IPS-NIHi7 (cell line): Measurements from ENCODE around the gene CNN2.

Experiments used
- DNase-seq: peaks from one replicate; pipeline ENCODE4 v3.0.0; 2012; ENCODE audit warnings: mixed read lengths; ENCODE audit errors: extremely low spot score

The CNN2 gene

DNA sequence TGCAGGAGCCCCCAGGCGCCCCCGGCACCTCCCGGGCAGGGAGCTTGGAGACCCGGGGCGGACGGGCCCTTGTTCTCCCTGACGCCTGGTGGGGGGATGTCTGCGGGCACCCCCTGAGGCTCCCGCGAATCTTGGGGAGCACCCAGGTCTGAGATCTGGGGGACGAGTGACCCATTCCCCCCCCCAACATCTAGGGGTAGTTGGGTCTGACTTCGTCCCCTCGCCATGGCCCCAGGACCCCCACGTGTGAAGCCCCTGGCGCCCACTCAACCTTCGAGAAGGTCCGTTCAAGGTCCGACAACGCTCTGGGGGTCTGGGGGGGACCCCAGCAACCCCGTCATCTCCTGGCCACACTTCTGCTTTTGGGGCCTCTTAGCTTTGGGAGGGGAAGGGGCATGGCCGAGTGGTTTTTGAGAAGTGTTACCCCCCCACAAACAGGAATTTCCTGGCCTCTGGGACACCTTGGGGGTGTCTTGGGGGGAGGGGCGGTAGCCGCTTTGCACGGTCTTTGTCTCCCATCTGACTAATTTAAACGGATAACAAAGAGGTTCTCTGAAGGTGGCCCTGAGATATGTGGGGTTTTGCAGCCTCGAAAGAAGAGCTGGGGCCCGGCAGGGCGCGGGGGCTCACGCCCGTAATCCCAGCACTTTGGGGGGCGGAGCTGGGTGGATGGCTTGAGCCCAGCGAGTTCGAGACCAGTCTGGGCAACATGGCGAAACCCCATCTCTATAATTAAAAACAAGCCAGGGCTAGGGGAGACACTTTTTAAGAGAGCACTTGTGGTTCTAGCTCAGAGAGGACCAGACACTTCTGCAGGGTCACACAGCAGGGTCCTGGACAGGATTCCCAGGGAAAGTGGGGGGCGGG lies 608 bp downstream of the CNN2 start:
- no peak for DNase-seq

DNA sequence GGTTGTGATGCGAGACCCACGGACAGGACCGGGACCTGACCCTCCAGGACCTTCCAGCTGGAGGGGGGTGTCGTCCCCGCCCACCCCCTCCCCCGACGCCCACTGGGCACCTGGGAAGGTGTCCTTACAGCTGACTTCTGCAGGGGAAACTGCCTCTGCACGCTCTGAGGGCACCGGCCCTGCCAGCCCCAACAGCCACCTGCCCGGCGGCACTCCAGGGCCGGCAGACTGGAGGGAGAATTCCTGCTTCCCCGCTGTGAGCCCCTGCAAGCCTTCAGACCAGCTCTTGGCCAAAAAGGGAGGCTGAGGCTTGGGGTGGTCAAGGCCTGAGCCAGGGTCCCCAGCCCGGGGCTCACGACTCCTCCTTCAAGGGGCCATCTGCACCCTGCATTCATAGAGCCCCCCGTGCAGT lies 1.2 kb downstream of the CNN2 start:
- DNase-seq = no peak

DNA sequence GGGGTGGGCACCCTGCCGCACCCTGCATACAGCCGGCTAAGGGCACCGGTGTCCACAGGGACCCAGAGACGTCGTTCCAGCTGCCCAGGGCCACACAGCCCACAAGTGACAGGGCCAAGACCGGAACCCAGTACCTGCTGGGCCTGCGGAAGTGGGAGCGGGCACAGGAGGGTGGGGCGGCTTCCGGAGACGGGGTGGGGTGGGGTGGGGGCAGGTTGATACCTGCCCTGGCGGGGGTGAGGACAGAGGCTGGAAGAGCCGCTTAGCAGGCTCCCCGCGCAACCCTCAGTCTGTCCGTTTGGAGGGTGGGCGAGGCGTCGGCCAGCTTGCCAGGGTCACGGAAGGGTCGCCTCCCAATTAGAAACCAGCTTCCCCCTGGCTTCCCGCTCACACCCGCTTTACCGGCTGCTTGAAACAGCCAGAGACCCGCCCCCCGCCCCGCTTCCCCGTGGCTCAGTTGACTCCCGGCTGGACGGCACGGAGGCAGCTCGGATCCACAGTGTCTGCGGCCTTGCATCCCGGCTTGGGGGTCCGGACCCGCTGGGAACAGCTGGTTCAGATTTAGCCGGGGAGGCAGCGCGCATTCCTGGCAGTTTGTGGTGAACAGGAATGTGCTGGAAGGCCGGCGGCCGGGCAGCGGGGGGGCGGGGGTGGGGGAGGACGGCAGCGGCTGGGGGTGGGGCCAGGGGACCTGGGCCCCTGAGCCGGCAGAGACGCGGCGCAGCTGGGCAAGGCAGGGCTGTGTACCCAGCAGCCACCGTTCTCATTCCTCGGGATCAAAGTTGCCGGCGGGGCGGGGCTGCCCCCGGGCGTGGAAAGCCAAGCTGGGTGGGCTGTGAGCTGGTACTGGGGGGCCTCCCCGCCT lies 1.9 kb downstream of the CNN2 start:
- peak; percentile 73 for DNase-seq

DNA sequence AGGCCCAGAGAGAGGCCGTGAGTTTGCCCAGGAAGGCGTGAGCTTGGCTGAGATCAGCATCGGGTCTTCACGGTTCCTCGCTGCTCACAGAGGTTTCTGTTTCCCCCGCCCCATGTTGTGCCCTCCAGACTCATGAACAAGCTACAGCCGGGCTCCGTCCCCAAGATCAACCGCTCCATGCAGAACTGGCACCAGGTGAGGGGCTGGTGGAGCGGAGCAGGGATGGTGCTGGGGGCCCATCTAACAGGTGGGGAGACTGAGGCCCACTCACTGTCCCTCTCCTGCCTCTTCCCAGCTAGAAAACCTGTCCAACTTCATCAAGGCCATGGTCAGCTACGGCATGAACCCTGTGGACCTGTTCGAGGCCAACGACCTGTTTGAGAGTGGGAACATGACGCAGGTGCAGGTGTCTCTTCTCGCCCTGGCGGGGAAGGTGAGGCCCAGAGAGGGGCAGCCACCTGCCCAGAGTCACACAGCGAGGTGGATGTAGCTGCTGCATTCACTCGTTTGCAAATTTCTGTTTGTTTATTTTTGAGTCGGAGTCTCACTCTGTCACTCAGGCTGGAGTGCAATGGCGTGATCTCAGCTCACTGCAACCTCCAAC lies 6.0 kb downstream of the CNN2 start:
- no peak for DNase-seq

DNA sequence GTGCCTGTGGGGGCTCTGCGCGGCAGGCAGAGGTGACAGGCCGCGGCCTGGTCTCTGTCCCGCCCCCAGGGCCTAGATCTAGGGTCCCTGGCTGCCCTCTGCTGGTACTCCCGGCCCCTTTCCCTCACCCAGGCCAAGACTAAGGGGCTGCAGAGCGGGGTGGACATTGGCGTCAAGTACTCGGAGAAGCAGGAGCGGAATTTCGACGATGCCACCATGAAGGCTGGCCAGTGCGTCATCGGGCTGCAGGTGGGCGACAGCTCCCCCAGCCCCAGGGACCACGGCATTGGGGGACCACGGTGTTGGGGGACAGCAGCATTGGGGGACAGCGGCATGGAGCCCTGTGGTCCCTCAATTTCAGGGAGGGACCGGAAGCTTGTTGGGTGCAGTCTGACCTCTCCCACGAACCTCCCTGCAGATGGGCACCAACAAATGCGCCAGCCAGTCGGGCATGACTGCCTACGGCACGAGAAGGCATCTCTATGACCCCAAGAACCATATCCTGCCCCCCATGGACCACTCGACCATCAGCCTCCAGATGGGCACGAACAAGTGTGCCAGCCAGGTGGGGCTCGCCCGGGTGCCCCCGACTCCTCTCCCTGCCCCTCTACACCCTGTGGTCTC lies 9.7 kb downstream of the CNN2 start:
- DNase-seq = no peak

DNA sequence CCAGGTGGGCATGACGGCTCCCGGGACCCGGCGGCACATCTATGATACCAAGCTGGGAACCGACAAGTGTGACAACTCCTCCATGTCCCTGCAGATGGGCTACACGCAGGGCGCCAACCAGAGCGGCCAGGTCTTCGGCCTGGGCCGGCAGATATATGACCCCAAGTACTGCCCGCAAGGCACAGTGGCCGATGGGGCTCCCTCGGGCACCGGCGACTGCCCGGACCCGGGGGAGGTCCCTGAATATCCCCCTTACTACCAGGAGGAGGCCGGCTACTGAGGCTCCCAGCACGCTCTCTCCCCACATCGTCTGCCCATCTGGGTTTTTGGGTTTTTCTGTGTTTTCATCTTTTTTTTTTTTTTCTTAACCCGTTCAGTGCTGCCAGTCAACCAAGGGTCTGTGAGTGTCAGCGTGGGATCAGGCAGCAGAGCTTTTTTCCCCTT lies 11.2 kb downstream of the CNN2 start:
- no peak for DNase-seq

DNA sequence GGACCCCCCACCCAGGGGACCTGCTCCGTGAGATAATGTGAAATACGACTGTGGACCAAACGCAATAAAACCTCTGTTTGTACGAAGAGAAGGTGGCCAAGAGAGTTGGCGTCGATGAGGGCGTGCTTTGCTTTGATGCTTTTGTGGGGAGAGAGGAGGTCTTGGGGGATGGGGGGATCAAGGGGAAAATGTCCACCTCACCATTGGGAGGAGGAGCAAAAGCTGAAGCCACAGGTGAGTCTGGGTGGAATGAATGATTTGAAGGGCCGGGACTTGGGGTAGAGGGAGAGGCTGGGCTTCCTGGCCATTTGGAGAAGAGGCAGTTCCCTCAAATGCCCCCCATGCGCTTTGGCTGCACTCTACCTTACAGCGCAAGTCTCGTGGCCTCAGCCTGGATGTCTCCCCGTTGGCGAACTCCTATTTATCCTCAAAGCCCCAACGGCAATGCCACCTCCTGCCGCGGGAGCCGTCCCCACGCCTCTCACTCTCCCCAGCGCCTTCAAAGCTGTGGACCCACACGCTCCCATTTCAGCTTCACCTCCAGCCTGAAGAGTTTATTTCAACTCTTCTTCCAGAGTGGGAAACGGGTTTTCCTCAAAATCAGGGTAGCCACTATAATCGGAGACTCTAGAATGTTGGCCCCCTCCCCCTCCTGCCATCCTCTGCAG lies 12.7 kb downstream of the CNN2 start:
- no peak for DNase-seq

DNA sequence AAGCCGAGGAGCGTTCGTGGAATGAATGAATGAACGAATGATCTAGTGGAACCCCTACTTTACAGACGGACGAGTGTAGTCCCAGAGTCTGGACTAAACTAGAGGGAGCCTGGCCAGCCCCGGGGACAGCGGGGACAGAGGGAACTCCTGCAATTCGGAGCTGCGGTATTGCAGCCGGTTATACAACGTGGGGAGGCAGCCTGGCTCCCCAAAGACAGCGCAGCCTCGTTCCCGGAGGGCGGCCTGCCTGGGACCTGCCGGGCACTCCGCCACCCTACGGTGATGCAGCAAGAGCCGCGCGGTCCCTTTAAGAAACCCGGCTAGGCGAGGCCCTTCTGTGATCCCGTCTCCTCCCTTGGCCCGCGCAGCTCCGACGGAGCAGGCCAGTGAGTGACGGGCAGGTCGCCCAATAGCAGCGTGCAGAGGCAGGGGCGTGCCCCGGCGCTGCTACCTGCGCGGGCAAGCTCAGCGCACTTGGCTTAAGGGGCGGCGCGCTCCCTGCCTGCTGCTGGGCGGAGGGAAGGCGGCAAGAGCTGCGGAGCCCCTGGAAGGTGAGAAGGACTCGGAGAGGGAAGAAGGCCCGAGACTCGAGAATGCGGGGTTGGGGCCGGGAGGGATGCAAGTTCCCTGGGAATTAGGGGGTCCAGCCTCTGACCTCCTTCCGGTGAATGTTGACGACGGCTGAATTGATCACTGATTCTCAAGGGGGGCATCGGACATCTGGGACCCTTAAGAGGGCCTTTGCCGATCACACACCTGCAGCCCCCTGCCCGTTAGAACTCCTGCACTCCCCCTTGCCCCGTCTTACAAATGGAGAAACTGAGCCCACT lies 13.5 kb downstream of the CNN2 start, which contains the start of gene ABCA7:
TSS of gene ABCA7 (plus strand) at position 462 of the 830 bp plus-strand sequence. CDS start 1,255 bp downstream, outside the sequence.
- DNase-seq = peak; percentile 90

DNA sequence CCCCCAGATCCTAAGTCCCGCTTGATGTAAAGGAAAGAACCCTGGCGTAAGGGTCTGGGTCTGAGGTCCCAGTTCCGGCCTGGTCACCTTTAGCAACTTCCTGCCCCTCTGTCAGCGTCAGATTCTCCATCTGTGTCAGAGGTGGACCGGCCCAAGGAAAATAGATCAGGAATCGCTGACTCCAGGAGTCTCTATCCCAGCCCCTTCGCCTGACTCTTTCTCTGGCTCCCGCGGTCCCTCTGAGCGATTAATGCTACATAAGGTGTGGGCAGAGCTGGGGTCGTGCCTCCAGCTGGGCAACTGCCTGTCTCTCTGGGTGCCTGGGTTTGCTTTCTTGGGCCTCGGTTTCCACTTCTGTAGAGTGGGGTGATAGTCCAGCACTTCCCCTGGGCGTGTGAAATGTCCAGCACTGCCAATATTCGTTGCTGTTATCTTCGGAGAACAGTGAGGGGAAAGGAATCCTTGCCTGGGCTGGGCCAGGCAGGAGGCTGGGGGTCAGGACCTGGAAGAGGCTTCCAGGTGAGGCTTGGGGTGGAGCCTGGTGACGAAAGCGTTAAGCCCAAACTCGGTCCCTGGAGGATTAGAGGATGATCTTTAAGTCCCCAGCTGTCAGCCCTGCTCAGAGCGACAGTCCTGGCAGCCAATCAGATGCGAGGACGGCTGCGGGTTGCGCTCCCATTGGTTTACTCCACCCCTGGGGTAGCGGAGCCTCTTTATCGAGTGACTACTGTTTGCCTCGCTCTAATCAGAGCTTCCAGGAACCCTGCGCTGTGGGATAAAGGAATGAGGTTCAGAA lies 14.3 kb downstream of the CNN2 start:
- DNase-seq = peak; percentile 97

DNA sequence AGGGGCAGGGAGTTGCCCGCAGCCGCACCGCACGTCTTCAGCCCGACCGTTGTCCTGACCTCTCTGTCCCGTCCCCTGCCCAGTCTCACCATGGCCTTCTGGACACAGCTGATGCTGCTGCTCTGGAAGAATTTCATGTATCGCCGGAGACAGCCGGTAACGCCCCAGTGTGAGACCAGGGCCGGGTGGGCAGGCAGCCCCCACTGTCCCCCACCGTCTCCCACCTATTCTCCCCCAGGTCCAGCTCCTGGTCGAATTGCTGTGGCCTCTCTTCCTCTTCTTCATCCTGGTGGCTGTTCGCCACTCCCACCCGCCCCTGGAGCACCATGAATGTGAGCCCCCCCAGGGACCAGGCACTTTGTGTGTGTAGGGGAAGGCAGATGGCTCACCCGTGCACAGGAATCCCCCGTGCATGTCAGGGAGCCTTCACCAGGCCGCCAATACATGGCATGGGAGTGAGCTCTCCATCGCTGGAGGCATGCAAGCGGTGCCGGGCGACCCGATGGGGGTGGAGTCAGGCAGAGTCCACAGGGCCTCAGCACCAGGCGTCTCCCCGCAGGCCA lies 14.9 kb downstream of the CNN2 start:
- no peak for DNase-seq

DNA sequence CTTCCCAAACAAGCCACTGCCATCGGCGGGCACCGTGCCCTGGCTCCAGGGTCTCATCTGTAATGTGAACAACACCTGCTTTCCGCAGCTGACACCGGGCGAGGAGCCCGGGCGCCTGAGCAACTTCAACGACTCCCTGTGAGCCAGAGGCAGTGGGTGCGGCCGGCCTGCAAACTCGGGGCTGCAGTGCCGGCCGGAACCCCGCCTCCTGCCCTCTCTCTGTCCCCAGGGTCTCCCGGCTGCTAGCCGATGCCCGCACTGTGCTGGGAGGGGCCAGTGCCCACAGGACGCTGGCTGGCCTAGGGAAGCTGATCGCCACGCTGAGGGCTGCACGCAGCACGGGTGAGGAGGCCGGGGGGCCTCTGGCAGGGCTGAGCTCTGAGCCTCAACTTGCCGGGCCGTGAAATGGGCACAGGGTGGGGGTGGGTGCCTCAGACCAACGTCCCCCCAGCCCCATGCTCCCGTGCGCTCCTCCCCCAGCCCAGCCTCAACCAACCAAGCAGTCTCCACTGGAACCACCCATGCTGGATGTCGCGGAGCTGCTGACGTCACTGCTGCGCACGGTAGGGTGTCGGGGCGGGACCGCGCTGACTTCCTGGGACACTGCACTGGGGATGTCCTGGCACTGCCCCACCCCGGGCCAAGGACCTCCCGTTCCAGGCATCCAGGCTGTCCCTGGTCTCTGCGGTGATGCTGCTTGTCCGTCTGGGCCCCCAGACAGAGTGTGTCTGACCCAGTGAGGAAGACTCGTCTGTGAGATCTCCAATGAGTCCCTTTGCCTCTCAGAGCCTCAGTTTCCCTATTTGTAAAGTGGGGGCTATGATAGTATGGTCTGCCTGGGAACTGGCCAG lies 15.7 kb downstream of the CNN2 start:
- DNase-seq = no peak

DNA sequence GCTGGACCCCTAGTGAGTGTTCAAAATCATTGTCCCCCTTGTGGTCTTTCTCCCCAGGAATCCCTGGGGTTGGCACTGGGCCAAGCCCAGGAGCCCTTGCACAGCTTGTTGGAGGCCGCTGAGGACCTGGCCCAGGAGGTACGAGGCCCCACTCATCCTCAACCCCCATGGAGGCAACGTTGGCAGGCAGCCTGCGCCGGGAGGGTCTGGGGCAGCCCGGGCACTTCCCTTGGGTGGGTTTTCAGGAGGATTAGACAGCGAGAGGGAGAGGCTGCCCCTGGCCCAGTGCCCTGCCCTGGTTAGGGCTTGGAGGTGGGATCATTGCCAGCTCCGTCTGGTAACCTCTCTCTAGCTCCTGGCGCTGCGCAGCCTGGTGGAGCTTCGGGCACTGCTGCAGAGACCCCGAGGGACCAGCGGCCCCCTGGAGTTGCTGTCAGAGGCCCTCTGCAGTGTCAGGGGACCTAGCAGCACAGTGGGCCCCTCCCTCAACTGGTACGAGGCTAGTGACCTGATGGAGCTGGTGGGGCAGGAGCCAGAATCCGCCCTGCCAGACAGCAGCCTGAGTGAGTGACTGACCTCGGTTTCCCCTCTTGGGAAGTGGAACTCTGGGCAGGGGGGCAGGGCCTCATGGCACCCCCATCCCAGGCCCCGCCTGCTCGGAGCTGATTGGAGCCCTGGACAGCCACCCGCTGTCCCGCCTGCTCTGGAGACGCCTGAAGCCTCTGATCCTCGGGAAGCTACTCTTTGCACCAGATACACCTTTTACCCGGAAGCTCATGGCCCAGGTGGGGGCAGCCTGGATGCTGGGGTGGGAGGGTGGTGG lies 16.5 kb downstream of the CNN2 start:
- DNase-seq = no peak

DNA sequence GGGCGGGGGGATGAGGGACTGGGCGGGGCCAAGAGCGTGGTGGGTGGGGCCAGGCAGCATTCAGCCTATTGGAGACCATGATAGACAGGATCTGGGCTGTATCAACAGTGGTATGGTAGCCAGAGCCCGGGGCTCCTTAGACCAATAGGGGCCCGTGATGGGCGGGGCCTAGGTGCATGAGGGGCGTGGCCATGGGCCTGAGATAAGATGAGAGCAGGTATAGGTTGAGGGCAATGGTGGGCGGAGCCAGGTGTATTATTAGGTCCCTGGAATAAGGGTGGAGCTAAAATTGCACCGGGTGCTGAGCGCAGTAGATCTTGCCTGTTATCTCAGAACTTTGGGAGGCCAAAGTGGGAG lies 18.8 kb downstream of the CNN2 start:
- DNase-seq = peak; percentile 91

DNA sequence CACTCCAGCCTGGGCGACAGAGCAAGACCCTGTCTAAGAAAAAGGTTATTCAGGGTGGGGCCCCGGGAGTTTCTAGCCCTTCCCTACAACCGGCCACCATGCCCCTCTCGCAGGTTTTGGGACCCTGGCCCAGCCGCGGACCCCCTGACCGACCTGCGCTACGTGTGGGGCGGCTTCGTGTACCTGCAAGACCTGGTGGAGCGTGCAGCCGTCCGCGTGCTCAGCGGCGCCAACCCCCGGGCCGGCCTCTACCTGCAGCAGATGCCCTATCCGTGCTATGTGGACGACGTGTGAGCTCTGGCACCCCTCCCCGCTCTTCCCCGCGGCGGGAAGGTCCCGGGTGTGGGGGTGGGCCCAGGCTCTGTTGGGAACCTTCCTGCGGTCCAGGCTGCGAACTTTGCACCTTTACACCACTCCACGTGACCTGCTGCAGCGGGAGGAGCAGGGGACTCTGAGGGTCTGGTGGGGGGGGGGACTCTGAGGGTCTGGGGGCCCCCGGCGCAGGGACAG lies 19.8 kb downstream of the CNN2 start:
- no peak for DNase-seq

DNA sequence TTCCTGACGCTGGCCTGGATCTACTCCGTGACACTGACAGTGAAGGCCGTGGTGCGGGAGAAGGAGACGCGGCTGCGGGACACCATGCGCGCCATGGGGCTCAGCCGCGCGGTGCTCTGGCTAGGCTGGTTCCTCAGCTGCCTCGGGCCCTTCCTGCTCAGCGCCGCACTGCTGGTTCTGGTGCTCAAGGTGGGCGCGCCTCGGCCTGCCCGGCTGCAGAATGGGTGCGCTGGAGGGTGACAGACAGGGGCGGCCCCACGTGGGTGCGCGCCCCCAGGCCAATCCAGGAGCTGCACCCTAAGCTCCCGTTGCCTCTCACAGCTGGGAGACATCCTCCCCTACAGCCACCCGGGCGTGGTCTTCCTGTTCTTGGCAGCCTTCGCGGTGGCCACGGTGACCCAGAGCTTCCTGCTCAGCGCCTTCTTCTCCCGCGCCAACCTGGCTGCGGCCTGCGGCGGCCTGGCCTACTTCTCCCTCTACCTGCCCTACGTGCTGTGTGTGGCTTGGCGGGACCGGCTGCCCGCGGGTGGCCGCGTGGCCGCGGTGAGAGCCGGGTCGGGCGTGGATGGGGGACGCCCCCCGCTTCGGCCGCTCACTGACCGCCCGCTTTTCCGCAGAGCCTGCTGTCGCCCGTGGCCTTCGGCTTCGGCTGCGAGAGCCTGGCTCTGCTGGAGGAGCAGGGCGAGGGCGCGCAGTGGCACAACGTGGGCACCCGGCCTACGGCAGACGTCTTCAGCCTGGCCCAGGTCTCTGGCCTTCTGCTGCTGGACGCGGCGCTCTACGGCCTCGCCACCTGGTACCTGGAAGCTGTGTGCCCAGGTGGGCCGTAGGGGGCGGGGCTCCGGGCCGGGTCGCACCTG lies 20.7 kb downstream of the CNN2 start:
- no peak for DNase-seq

DNA sequence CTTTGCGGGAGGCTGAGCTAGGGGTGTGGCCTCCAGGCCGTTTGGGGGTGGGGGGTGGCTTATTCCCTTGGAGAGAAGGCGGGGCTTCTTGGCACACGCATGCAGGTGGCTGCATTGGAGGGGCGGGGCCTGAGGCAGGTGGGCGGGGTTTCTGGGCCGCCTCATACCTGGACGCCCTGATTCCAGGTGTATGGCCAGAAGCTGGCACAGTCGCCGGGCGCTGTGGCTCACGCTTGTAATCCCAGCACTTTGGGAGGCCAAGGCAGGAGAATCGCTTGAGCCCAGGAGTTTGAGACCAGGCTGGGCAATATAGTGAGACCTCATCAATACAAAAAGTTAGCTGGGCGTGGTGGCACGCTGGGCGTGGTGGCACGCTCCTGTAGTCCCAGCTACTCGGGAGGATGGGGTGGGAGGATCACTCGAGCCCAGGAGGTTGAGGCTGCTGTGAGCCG lies 21.3 kb downstream of the CNN2 start:
- peak; percentile 70 for DNase-seq
